SW 1271 (cell line): ENCODE measurements around the gene C8G.

Experiments
- DNase-seq, 2 experiments: peaks; one replicate each; lab custom pipeline; 2025; lab: John Stamatoyannopoulos, UW

The C8G gene

GRCh38 chr9:136953771-136954269, 8.8 kb downstream of the C8G start:
- DNase-seq: no peak

- DNase-seq: no peak
These were observed 9.4 kb downstream of the C8G start for GRCh38 chr9:136954270-136955083.

GRCh38 chr9:136955202-136955942, 10.3 kb downstream of the C8G start:
- no peak for DNase-seq

GRCh38 chr9:136955943-136956335, 10.9 kb downstream of the C8G start:
- no peak for DNase-seq

GRCh38 chr9:136956604-136957003, 11.6 kb downstream of the C8G start:
- DNase-seq: no peak

DNA sequence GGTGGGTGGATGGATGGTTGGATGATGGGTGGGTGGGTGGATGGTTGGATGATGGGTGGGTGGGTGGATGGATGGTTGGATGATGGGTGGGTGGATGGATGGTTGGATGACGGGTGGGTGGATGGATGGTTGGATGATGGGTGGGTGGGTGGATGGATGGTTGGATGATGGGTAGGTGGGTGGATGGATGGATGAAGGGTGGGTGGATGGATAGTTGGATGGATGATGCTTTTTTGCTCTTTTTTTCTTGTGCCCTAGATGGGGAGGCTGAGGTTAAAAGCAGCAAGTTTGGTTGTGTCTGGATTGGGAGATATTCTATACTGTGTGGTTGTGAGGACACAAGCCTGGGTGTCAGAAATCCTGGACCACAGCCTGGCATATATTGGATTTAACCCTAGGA, 12.4 kb downstream of the C8G start:
- no peak for DNase-seq

GRCh38 chr9:136957901-136958300, 12.9 kb downstream of the C8G start:
- no peak for DNase-seq

DNA sequence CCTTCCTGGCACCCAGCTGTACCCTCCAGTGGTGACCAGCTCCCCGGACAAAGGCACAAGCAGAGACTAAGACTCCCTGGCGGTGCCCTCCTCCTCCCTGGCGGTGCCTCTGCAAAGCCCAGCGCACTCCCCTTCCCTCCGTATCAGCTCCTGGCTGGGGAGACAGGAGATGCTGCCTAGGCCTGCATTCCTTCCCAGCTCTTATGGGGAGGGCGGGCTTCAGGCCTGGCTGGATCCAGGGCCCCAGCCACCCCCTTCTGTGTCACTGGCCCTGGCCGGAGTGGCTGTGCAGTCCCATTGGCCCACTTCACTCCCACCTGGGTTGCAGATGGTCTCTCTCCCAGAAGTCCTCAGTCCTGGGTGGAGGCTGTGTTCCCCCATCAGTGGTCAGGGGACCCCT, 13.4 kb downstream of the C8G start:
- no peak for DNase-seq

DNA sequence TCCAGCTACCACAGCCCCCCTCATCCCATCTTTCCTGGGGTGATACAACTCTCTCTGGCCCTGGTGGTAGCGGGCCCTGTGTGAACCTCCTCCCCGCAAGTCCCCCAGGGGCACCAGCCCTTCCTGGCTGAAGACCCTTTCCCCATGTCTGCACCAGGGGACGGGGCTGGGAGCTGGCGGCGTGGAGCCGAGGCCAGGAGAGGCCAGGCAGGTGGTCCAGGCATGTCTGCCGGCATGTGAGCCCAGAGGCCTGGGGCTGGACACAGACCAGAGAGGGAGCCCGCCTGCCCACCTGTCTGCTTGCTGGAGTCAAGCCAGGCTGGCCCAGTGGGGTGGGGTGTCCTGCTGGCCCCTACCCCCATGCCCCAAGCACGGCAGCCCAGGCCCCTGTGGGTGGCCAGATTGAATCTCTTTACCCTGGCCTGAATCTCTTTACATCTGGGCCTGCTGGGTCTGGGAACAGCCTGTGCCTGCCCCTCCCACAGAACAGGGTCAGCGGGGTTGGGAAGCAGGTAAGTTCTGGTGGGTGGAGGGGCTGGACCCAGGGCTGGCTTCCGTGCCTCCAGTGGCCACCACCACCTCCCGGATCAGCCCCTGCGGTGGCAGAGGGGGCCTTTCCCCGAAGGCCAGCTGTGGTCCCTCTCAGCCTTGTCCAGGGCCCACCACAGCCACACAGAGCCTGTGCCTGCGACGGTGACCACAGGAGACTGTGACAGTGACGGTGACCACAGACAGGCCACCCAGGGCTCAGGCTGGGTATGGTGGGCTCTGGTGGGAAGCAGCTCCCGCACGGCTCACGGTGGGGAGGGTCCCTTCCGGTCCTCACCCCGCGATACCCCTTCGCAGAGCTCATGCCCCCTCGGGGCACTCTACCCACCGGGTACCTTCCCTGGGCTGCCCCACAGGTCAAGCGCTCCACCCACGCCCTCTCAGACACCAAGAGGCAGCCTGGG, 14.1 kb downstream of the C8G start:
- DNase-seq: no peak

- no peak for DNase-seq
These were observed 15.3 kb downstream of the C8G start for GRCh38 chr9:136960212-136960937.

DNA sequence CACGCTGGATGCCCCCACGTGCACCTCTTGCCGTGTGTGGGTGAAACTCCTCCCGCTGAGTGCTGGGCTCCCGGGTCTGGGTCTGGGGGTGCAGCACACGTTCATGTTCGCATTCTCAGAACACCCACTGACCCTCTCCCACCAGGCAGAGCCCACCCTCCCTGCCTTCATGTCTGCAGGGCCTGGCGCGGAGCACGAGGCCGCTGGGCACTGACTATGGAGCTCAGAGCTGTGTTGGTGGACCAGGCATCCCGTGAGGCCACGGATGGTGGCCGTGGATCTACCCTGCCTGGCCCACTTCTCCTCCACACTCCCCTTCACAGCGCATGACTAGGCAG, 15.9 kb downstream of the C8G start:
- no peak for DNase-seq

DNA sequence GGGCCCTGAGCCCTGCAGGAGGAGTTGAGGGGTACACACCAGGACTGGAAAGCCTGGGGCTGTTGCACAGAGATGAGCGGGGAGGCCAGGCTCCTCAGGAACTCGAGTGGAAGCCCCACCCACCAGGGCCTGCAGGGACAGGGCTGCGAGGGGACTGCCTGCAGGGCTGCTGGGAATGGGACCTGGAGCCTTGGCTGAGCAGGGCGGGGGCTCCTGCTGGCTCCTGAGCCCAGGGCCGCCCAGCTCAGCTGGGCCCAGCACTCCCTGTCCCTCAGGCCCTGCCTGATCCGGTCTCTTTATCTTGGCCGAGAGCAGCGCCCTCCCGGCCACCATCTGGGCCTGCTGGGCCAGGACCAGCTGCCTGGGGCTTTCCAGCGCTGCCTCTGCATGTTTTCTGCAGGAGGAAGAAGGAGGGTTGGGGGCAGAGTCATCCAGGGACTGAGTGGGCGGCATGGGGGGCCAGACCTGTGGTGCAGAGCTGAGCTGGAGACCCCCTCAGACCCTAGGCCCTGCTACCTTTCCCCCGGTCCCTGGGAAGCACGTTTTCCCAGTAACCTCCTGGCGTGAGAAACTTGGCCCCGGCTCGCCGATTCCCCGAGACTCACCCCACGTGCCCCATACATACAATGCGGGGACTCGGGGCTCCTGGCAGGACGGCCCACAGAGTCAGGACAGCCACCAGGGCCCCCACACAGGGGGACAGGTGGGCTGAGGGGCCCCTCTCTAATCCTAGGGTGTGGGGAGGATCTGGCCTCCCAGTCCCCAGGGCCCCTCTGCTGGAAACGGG, 16.4 kb downstream of the C8G start:
- no peak for DNase-seq

DNA sequence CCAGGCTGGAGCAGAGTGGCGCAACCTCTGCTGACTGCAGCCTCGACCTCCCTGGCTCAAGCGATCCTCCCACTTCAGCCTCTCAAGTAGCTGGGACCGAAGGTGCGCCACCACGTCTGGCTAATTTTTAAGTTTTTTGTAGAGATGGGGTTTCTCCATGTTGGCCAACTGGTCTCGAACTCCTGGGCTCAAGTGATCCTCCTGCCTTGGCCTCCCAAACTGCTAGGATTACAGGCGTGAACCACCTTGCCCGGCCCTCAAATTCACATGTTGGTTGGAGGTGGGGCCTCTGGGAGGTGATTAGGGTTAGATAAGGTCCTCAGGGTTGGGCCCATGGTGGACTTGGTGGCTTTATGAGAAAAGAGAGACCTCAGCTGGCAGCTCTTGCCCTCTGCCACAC, 17.1 kb downstream of the C8G start:
- DNase-seq: no peak

GRCh38 chr9:136962701-136963248, 17.7 kb downstream of the C8G start:
- DNase-seq: no peak

- DNase-seq: no peak
These were observed 18.3 kb downstream of the C8G start for GRCh38 chr9:136963341-136963740.

DNA sequence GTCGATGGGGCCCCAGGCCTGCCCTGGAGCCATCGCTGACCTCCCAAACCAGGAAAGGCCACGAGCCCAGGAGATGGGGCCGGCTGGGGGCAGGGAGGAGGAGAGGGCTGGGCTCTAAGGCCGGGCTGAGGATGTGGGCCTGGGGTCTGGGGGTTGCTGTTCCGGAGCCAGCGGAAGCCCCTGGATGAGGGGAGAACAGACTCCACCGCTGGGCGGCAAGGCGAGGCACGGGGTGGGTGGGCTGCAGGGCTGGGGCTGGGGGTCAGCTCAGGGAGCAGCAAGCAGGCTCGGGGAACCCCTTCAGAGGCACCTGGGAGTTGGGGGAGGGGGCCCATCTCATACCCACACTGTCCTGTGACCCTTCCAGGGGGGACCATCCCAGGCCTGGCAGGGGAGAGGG, 18.7 kb downstream of the C8G start:
- no peak for DNase-seq

DNA sequence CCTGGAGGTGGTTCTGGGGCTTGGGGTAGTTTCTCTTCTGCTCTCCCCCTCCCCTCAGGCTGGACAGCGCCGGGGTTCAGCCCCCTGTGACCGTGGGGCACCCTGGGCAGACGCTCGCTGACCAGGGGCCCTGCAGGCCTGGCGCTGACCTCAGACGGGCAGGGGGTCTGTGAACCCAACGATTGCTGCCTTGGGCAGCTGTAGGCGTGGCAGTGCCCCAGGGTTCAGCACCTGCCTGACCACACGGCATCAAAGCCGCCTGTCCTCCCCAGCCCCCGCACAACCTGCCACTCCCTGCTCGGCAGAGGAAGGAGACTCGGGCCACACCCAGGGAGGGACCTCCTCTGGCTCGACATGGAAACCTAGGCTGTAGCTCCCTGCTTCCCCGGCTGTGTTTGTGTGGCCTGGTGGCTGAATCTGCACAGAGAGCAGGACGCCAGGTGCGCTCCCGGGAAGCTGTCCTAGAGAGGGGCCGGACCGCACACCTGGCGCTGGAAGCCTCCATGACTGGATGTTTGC, 19.2 kb downstream of the C8G start:
- no peak for DNase-seq

DNA sequence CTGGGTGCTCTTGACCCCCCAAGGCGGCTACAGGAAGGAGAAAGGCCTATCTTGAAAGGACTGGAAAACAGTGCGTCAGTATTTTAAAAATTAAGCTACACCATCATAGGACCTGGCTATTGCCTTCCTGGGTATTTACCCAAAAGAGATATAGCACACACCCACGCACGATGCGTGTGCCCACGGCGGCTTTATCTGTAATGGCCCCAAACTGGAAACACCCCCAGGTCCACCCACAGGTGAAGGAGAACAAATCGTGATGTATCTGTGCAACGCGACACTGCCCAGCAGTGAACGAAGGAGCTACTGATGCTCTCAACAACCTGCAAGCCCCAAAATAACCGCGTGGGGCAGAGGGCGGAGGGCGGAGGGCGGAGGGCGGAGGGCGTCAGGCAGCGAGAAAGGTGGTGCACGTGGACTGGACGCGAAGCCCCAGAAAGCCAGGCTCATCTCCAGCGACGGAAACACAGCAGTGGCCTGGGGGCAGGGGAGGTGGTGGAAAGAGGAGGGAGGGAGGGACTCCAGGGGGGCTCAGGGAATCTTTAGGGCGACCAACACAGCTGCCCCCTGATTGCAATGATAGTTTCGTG, 19.9 kb downstream of the C8G start:
- DNase-seq: no peak

GRCh38 chr9:136965771-136966484, 20.9 kb downstream of the C8G start:
- DNase-seq: no peak
